SU-DHL-6 (cell line): ENCODE data around the gene CKS1B.

ENCODE experiments used
- H2AFZ ChIP-seq: fragments of 200-600 bp; sonication (generic); 2 replicates; pipeline ENCODE4 v1.6.1; 2014; ENCODE audit warnings: low read depth, mild to moderate bottlenecking, moderate library complexity, mixed read lengths, antibody characterized with exemption, low read length; ENCODE audit not compliant: severe bottlenecking
- H3F3A ChIP-seq: fragments of 200-600 bp; shearing (Covaris generic); 2 replicates; pipeline ENCODE4 v1.6.0; 2016; ENCODE audit warnings: antibody characterized with exemption, mild to moderate bottlenecking; ENCODE audit not compliant: insufficient read depth
- H3K27ac ChIP-seq: fragments of 200-600 bp; sonication (generic); 2 replicates; pipeline ENCODE4 v1.5.1; 2016; ENCODE audit warnings: low read depth, mild to moderate bottlenecking, low read length, moderate library complexity, mixed read lengths
- H3K27me3 ChIP-seq: fragments of 200-600 bp; sonication (generic), shearing (Covaris generic); 2 replicates; pipeline ENCODE4 v1.6.0; 2014; ENCODE audit warnings: mild to moderate bottlenecking, low read length
- H3K36me3 ChIP-seq: fragments of 200-600 bp; sonication (generic); 2 replicates; pipeline ENCODE4 v1.6.1; 2014; ENCODE audit warnings: mild to moderate bottlenecking, low read length, mixed read lengths
- H3K4me2 ChIP-seq: fragments of 300-600, 200-600 bp; shearing (Covaris generic), sonication (generic); 2 replicates; pipeline ENCODE4 v1.6.0; 2014; ENCODE audit warnings: low read length, low read depth, mild to moderate bottlenecking; ENCODE audit not compliant: poor library complexity, severe bottlenecking
- H3K4me3 ChIP-seq: fragments of 200-600 bp; sonication (generic); 2 replicates; pipeline ENCODE4 v1.5.1; 2014; ENCODE audit warnings: antibody characterized with exemption, low read length, mild to moderate bottlenecking, mixed read lengths; ENCODE audit not compliant: insufficient read depth, poor library complexity, severe bottlenecking
- H3K79me2 ChIP-seq: fragments of 200-600 bp; sonication (generic); 2 replicates; pipeline ENCODE4 v1.6.1; 2014; ENCODE audit warnings: mild to moderate bottlenecking, low read length, moderate library complexity; ENCODE audit not compliant: insufficient read depth
- H3K9ac ChIP-seq: fragments of 200-600 bp; sonication (generic); 2 replicates; pipeline ENCODE4 v1.7.0; 2014; ENCODE audit warnings: mild to moderate bottlenecking, low read length
- H3K9me2 ChIP-seq: fragments of 200-600 bp; sonication (generic); replicated peaks from 2 replicates; pipeline ENCODE4 v1.6.1; 2014; ENCODE audit warnings: low read length; ENCODE audit not compliant: insufficient read depth
- H3K9me3 ChIP-seq: fragments of 200-600 bp; sonication (generic); 2 replicates; pipeline ENCODE4 v1.6.1; 2014; ENCODE audit warnings: low read length, mixed read lengths; ENCODE audit not compliant: insufficient read depth
- H4K20me1 ChIP-seq: fragments of 200-600 bp; sonication (generic); 2 replicates; pipeline ENCODE4 v1.6.1; 2014; ENCODE audit warnings: low read depth, mild to moderate bottlenecking, antibody characterized with exemption, low read length, moderate library complexity, mixed read lengths
- EZH2phosphoT487 ChIP-seq: fragments of 200-600 bp; sonication (generic), shearing (Covaris generic); conservative IDR thresholded peaks from 2 replicates; pipeline ENCODE4 v1.6.1; 2018; ENCODE audit warnings: mild to moderate bottlenecking, antibody characterized with exemption, low read length, moderate library complexity, mixed read lengths
- TF ChIP-seq, protein P1 (sequence below): fragments of 200-600 bp; sonication (generic); IDR thresholded peaks from one replicate; pipeline ENCODE4 v1.5.1; 2017; ENCODE audit warnings: antibody characterized with exemption, mild to moderate bottlenecking, low read length, moderate library complexity; ENCODE audit not compliant: insufficient read depth, poor library complexity, severe bottlenecking

The CKS1B gene

DNA sequence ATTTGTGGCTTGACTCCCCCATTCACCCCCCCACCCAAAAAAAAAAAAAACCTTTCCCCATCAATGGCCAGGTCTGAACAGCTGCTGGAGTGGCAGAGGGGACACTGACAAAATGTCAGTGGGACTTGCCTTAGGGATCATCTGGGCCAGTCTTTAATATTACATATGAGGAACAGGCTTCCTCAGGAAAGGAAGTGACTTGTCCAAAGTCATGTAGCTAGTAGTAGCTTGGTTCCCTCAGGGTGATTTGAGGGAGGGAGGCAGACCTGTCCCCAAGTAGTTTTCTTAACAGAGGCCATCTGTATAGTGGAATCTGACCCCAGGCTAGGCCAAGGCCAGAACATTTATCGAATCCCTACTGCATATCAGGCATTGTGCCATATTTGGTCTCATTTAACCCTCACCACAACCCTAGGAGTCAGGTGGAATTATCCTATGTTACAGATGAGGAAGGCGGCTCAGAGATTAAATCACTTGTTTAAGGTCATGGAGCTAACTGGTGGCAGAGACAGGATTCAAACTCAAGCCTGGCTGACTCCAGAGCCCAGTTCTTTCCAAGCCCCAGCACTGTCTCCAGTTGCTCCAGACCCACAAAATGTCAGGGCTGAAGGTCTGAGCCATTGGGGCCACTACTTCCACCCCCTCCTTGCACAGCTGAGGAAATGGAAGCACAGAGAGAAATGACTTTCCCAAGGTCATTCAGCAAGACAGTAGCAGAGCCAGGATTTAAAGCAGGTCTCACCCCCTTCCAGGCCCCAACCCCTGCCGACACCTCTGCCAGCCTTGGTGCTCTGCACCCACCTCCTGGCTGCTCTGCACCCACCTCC lies 38.5 kb downstream of the CKS1B start:
- H3K9me2 ChIP-seq: no peaks in the 10 kb centered on the region
- no peaks in the 10 kb centered on the region for H3K79me2 ChIP-seq
- H2AFZ ChIP-seq: no peak overlapping the region
- no peak overlapping the region for H3K4me3 ChIP-seq
- H3K4me2 ChIP-seq: no peak overlapping the region
- H3K27me3 ChIP-seq: no peaks in the 10 kb centered on the region
- no peak overlapping the region for H3K9ac ChIP-seq
- no peak overlapping the region for H3K27ac ChIP-seq
- H3K9me3 ChIP-seq: no peaks in the 10 kb centered on the region
- H3K36me3 ChIP-seq: no peaks in the 10 kb centered on the region
- peaks cover 6% of the 10 kb centered on the region; the same call in 1 of the 2 replicates for H3F3A ChIP-seq
- no peaks in the 10 kb centered on the region for H4K20me1 ChIP-seq
- TF ChIP-seq EZH2phosphoT487: no peak
- TF ChIP-seq, protein P1, sequence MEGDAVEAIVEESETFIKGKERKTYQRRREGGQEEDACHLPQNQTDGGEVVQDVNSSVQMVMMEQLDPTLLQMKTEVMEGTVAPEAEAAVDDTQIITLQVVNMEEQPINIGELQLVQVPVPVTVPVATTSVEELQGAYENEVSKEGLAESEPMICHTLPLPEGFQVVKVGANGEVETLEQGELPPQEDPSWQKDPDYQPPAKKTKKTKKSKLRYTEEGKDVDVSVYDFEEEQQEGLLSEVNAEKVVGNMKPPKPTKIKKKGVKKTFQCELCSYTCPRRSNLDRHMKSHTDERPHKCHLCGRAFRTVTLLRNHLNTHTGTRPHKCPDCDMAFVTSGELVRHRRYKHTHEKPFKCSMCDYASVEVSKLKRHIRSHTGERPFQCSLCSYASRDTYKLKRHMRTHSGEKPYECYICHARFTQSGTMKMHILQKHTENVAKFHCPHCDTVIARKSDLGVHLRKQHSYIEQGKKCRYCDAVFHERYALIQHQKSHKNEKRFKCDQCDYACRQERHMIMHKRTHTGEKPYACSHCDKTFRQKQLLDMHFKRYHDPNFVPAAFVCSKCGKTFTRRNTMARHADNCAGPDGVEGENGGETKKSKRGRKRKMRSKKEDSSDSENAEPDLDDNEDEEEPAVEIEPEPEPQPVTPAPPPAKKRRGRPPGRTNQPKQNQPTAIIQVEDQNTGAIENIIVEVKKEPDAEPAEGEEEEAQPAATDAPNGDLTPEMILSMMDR: no peak

DNA sequence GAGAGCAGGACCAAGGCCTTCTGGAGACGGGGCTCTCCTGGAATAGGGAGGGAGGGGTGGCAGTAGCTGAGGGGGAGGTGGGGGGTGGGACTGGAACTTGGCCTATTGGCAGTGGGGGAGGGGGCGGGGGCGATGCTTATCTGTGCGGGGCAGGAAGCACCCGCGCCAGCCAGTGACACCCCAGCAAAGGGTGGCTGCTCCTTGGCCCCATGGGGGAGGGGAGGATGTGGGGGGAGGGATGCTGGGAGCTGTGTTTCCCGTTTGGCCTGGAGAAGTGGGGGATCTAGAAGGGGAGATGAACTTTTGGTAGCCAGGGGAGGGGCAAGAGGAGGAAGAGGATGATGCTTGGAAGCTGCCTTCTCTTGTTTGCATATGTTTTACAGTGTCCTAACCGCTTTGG lies 39.2 kb downstream of the CKS1B start:
- Histone ChIP-seq H3K9ac (no peak overlapping the region), H3K9me3 (no peaks in the 10 kb centered on the region), H2AFZ (no peak overlapping the region), H3F3A (peaks cover 6% of the 10 kb centered on the region; the same call in 1 of the 2 replicates), H3K4me3 (no peak overlapping the region), H3K36me3 (no peaks in the 10 kb centered on the region), H3K27me3 (no peaks in the 10 kb centered on the region), H3K27ac (no peak overlapping the region), H3K9me2 (no peaks in the 10 kb centered on the region), H4K20me1 (no peaks in the 10 kb centered on the region), H3K79me2 (no peaks in the 10 kb centered on the region), H3K4me2 (no peak overlapping the region)
- TF ChIP-seq, protein P1: no peak

DNA sequence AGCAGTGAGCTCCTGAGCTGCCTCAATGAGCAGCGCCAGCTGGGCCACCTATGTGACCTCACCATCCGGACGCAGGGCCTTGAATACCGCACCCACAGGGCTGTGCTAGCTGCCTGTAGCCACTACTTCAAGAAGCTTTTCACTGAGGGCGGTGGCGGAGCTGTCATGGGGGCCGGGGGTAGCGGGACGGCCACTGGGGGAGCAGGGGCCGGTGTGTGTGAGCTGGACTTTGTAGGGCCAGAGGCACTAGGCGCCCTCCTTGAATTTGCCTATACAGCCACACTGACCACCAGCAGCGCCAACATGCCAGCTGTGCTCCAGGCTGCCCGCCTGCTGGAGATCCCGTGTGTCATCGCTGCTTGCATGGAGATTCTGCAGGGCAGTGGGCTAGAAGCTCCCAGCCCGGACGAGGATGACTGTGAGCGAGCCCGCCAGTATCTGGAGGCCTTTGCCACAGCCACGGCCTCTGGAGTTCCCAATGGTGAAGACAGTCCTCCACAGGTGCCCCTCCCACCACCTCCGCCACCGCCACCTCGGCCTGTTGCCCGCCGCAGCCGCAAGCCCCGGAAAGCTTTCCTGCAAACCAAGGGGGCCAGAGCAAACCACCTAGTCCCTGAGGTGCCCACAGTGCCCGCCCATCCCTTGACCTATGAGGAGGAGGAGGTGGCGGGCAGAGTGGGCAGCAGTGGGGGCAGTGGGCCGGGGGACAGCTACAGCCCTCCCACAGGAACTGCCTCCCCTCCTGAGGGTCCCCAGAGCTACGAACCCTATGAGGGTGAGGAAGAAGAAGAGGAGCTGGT lies 40.4 kb downstream of the CKS1B start:
- TF ChIP-seq, protein P1: no peak
- TF ChIP-seq EZH2phosphoT487: no peak
- H3K36me3 ChIP-seq: no peaks in the 10 kb centered on the region
- H2AFZ ChIP-seq: no peak overlapping the region
- peaks cover 6% of the 10 kb centered on the region; the same call in 1 of the 2 replicates for H3F3A ChIP-seq
- H3K4me3 ChIP-seq: no peak overlapping the region
- H3K4me2 ChIP-seq: no peak overlapping the region
- H3K27ac ChIP-seq: no peak overlapping the region
- H3K79me2 ChIP-seq: no peaks in the 10 kb centered on the region
- no peaks in the 10 kb centered on the region for H3K27me3 ChIP-seq
- H3K9ac ChIP-seq: no peak overlapping the region
- no peaks in the 10 kb centered on the region for H4K20me1 ChIP-seq
- no peaks in the 10 kb centered on the region for H3K9me3 ChIP-seq
- no peaks in the 10 kb centered on the region for H3K9me2 ChIP-seq
